ENCODE results near the gene XPO6.

DNA sequence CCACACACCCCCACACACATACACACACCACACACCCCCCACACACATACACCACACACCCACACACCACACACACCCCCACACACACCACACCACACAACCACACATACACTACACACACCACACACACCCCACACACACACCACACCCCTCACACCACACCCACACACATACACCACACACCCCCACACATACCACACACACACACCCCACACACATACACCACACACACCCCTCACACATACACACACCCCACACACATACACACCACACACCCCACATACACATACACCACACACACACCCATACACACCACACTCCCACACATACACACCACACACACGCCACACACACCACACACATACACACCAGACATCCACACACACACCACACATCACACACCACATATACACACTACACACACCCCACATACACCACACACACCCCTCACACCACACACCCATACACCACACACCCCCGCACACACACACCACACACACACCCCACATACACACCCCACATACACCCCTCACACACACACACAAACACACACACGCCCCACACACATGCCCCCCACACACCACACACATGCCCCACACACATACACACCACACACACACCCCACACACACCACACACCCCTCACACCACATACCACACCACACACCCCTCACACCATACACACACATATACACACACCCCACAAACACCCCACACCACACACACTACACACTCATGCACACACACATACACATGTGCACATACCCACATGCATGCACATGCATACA is 122.4 kb downstream of the XPO6 start:
- TF ChIP-seq ZNF615 (CRISPR knock-in tag; IDR thresholded peaks at IDR 0.05; ENCODE audit: borderline replicate concordance), result no peak
- TF ChIP-seq ZBTB7B (CRISPR knock-in tag; IDR thresholded peaks at IDR 0.05), result no peak
- TF ChIP-seq ZBTB8A (CRISPR knock-in tag; IDR thresholded peaks at IDR 0.05; ENCODE audit: borderline replicate concordance, low read depth), result no peak
- no peak for TF ChIP-seq ZSCAN20 (CRISPR knock-in tag; IDR thresholded peaks at IDR 0.05; ENCODE audit: borderline replicate concordance)
- no peak for TF ChIP-seq PCBP2 (optimal IDR thresholded peaks at IDR 0.05; ENCODE audit: low read depth, low read length, poor library complexity, severe bottlenecking)
- no peak for TF ChIP-seq ZFAT (CRISPR knock-in tag; conservative IDR thresholded peaks at IDR 0.05)
- TF ChIP-seq ZNF510 (CRISPR knock-in tag; IDR thresholded peaks at IDR 0.05; ENCODE audit: low read depth), result no peak
- TF ChIP-seq EZH2 (conservative IDR thresholded peaks at IDR 0.05; ENCODE audit: low read depth, low read length), result no peak
- no peak for TF ChIP-seq ZNF530 (CRISPR knock-in tag; IDR thresholded peaks at IDR 0.05; ENCODE audit: low read depth)
- no peak for TF ChIP-seq CTCF (CRISPR knock-in tag; IDR thresholded peaks at IDR 0.05)
- TF ChIP-seq TFE3 (CRISPR knock-in tag; IDR thresholded peaks at IDR 0.05), result no peak
